Thoracic aorta (tissue), 2 donors: ENCODE measurements around the gene TMEM52B. TPM values are rescaled to one million over a fixed set of nuclear protein-coding genes. Genes with fewer than 3 reads are reported as not detected.

Experiments
- ATAC-seq: fragments of 150-250 bp; one replicate; pipeline ENCODE4 v1.8.0; 2017; ENCODE audit warnings: low read depth; ENCODE audit not compliant: insufficient number of reproducible peaks, low FRiP score
- DNase-seq: peaks from one replicate; pipeline ENCODE4 v3.0.0-alpha.2; 2020; ENCODE audit warnings: low spot score
- H3K27ac ChIP-seq, 2 donors: fragments of 200-600 bp; sonication (generic); 1 replicate in 1 of 2; 2 replicates in 1 of 2; pipeline ENCODE4 v1.5.1; 2016; ENCODE audit warnings: mild to moderate bottlenecking in 2 of 2, moderate library complexity in 2 of 2
- H3K27me3 ChIP-seq: fragments of 200-600 bp; sonication (generic); replicated peaks from 2 replicates; pipeline ENCODE4 v1.6.0; 2016; ENCODE audit warnings: mild to moderate bottlenecking; ENCODE audit not compliant: insufficient read depth
- H3K36me3 ChIP-seq: fragments of 200-600 bp; sonication (generic); one replicate; pipeline ENCODE4 v1.5.1; 2016
- H3K4me1 ChIP-seq, 2 donors: fragments of 200-600 bp; sonication (generic); 1 replicate in 1 of 2; 2 replicates in 1 of 2; pipeline versions ENCODE4 v1.5.1 to v1.6.0; 2016; ENCODE audit warnings: low read depth in 2 of 2, mild to moderate bottlenecking in 1 of 2; ENCODE audit not compliant: control insufficient read depth in 1 of 2
- H3K4me3 ChIP-seq: fragments of 200-600 bp; sonication (generic); 2 replicates; pipeline ENCODE4 v1.5.1; 2016; ENCODE audit warnings: mild to moderate bottlenecking
- H3K9me3 ChIP-seq: fragments of 200-600 bp; sonication (generic); 2 replicates; pipeline ENCODE4 v1.5.1; 2016
- total RNA-seq, 2 donors: library from RNA; depleted of rRNA; stranded (reverse); fragments of >200 nt; gene quantifications; one replicate each; pipeline versions ENCODE4 v1.1.0 to v1.2.3, GENCODE V29; 2016
- TF ChIP-seq, protein P1 (sequence below): fragments of 200-600 bp; sonication (generic); IDR thresholded peaks from one replicate; pipeline ENCODE4 v1.5.1; 2019; ENCODE audit warnings: antibody characterized with exemption

The TMEM52B gene
- total RNA-seq, 2 donors from 2014 or later, result 2.8 TPM; not detected in 1

DNA sequence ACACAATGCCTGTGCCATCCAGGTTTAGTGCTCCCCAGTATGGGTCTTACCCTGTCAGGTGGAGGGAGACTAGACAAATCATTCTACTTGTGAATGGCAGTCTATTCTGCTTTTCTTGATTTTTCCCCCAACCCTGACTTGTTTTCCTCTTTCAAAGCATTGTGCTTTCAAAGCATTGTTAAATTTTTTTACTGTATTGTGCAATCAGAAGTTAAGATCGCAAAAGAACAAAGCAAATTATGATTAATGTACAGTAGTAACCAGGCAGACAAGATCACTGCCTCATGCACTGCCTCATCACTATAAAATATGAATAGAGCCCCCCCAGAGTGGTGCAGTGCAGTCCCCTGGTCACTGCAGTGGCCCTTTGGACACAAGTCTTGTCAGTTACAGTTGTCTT is 47.9 kb downstream of the TMEM52B start:
- ATAC-seq (no peak), DNase-seq (no peak)
- H3K4me3 ChIP-seq, result no peak overlapping the region
- H3K9me3 ChIP-seq, result no peaks in the 10 kb centered on the region
- H3K4me1 ChIP-seq, result no peaks in the 10 kb centered on the region
- H3K36me3 ChIP-seq, result peaks cover 19% of the 10 kb centered on the region
- H3K27ac ChIP-seq, result no peak overlapping the region
- TF ChIP-seq, protein P1, sequence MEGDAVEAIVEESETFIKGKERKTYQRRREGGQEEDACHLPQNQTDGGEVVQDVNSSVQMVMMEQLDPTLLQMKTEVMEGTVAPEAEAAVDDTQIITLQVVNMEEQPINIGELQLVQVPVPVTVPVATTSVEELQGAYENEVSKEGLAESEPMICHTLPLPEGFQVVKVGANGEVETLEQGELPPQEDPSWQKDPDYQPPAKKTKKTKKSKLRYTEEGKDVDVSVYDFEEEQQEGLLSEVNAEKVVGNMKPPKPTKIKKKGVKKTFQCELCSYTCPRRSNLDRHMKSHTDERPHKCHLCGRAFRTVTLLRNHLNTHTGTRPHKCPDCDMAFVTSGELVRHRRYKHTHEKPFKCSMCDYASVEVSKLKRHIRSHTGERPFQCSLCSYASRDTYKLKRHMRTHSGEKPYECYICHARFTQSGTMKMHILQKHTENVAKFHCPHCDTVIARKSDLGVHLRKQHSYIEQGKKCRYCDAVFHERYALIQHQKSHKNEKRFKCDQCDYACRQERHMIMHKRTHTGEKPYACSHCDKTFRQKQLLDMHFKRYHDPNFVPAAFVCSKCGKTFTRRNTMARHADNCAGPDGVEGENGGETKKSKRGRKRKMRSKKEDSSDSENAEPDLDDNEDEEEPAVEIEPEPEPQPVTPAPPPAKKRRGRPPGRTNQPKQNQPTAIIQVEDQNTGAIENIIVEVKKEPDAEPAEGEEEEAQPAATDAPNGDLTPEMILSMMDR, result no peak
- H3K27me3 ChIP-seq, result no peaks in the 10 kb centered on the region

- Histone ChIP-seq H3K9me3 (no peaks in the 10 kb centered on the region), H3K4me1 (no peaks in the 10 kb centered on the region), H3K36me3 (peaks cover 10% of the 10 kb centered on the region), H3K27me3 (no peaks in the 10 kb centered on the region), H3K27ac (no peak overlapping the region), H3K4me3 (no peak overlapping the region)
- ATAC-seq (no peak), DNase-seq (no peak)
- TF ChIP-seq, protein P1, result no peak
These were observed 48.8 kb downstream of the TMEM52B start for GRCh38 chr12:10227648-10228047.

- no peaks in the 10 kb centered on the region for H3K4me1 ChIP-seq
- H3K36me3 ChIP-seq, result no peaks in the 10 kb centered on the region
- H3K27me3 ChIP-seq, result no peaks in the 10 kb centered on the region
- ATAC-seq (no peak), DNase-seq (no peak)
- no peak overlapping the region for H3K4me3 ChIP-seq
- H3K27ac ChIP-seq, result no peak overlapping the region
- no peaks in the 10 kb centered on the region for H3K9me3 ChIP-seq
- TF ChIP-seq, protein P1, result no peak
These were observed 55.7 kb downstream of the TMEM52B start for GRCh38 chr12:10234562-10234961.

GRCh38 chr12:10235761-10236631 is 57.2 kb downstream of the TMEM52B start:
- Histone ChIP-seq H3K4me3 (no peak overlapping the region), H3K4me1 (no peaks in the 10 kb centered on the region), H3K27me3 (no peaks in the 10 kb centered on the region), H3K9me3 (no peaks in the 10 kb centered on the region), H3K36me3 (no peaks in the 10 kb centered on the region), H3K27ac (no peak overlapping the region)
- TF ChIP-seq, protein P1, result peak; percentile 87
- ATAC-seq (no peak), DNase-seq (no peak)

DNA sequence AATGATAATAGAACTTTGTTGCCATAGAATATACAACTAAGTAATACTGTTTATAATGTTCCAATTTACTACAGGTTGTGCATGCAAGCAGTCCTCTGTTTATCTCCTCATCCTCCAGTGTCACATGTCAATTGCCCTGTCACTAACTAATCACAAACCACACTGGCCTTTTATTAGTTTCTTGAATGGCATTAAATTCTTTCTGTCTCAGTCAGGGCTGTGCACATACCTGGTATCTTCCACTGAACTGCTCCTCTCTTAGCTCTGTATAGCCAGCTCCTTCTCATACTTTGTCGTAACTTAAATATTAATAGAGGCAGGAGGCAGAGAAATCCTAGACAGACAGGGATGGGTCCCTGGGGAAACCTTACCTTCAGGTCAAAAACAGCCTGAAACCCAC is 57.9 kb downstream of the TMEM52B start:
- no peaks in the 10 kb centered on the region for H3K27me3 ChIP-seq
- H3K9me3 ChIP-seq, result no peaks in the 10 kb centered on the region
- no peak overlapping the region for H3K27ac ChIP-seq
- no peaks in the 10 kb centered on the region for H3K4me1 ChIP-seq
- DNase-seq (no peak), ATAC-seq (no peak)
- H3K4me3 ChIP-seq, result no peak overlapping the region
- TF ChIP-seq, protein P1, result no peak
- H3K36me3 ChIP-seq, result no peaks in the 10 kb centered on the region
